Measurements from ENCODE around the gene KHDRBS1.

Gene KHDRBS1

GRCh38 chr1:32091176-32091575 lies 77.5 kb downstream of the KHDRBS1 start:
- no peaks in the 10 kb centered on the region for H3K9me3 ChIP-seq (ENCODE audit: severe bottlenecking)
- no peak overlapping the region for H3K4me3 ChIP-seq (ENCODE audit: severe bottlenecking)
- peaks cover 55% of the 10 kb centered on the region for H3K36me3 ChIP-seq (ENCODE audit: low read depth)
- no peak overlapping the region for H3K27ac ChIP-seq (ENCODE audit: poor library complexity, severe bottlenecking)
- ATAC-seq (ENCODE audit: low read depth) (no peak), DNase-seq (ENCODE audit: low spot score) (no peak)
- no peak for TF ChIP-seq CTCF (IDR thresholded peaks at IDR 0.05; ENCODE audit: poor library complexity, severe bottlenecking)
- no peaks in the 10 kb centered on the region for H3K27me3 ChIP-seq (ENCODE audit: insufficient read depth, poor library complexity, severe bottlenecking)
- no peaks in the 10 kb centered on the region for H3K4me1 ChIP-seq (ENCODE audit: insufficient read depth, poor library complexity, severe bottlenecking)

GRCh38 chr1:32091591-32091990 lies 77.9 kb downstream of the KHDRBS1 start:
- Histone ChIP-seq H3K9me3 (ENCODE audit: severe bottlenecking) (no peaks in the 10 kb centered on the region), H3K36me3 (ENCODE audit: low read depth) (peaks cover 51% of the 10 kb centered on the region), H3K27me3 (ENCODE audit: insufficient read depth, poor library complexity, severe bottlenecking) (no peaks in the 10 kb centered on the region), H3K27ac (ENCODE audit: poor library complexity, severe bottlenecking) (no peak overlapping the region), H3K4me3 (ENCODE audit: severe bottlenecking) (no peak overlapping the region), H3K4me1 (ENCODE audit: insufficient read depth, poor library complexity, severe bottlenecking) (no peaks in the 10 kb centered on the region)
- DNase-seq (ENCODE audit: low spot score) (no peak), ATAC-seq (ENCODE audit: low read depth) (no peak)
- TF ChIP-seq CTCF (IDR thresholded peaks at IDR 0.05; ENCODE audit: poor library complexity, severe bottlenecking), result no peak
